Upper lobe of left lung (tissue), 6 donors: Measurements from ENCODE around the gene RASAL2. TPM values are rescaled to one million over a fixed set of nuclear protein-coding genes. Genes with fewer than 3 reads are reported as not detected.

Source experiments
- ATAC-seq, 2 donors: fragments of 200-7000 bp; cut with Tn5 transposase; one replicate each; pipeline ENCODE4 v1.9.1; 2022; ENCODE audit warnings: mild to moderate bottlenecking in 2 of 2, moderate library complexity in 2 of 2; ENCODE audit not compliant: low FRiP score in 2 of 2
- DNase-seq, 2 donors: peaks; one replicate each; pipeline ENCODE4 v3.0.0-alpha.2; 2019 to 2020
- H3K27ac ChIP-seq, 4 donors: fragments of 200-600 bp; sonication (generic); one replicate each; pipeline ENCODE4 v1.5.1; 2016 to 2019
- H3K27me3 ChIP-seq, 4 donors: fragments of 200-600 bp; sonication (generic); one replicate each; pipeline ENCODE4 v1.5.1; 2017 to 2019
- H3K36me3 ChIP-seq, 4 donors: fragments of 200-600 bp; sonication (generic); one replicate each; pipeline ENCODE4 v1.5.1; 2016 to 2019
- H3K4me1 ChIP-seq, 4 donors: fragments of 200-600 bp; sonication (generic); one replicate each; pipeline ENCODE4 v1.5.1; 2018 to 2019
- H3K4me3 ChIP-seq, 4 donors: fragments of 200-600 bp; sonication (generic); one replicate each; pipeline ENCODE4 v1.5.1; 2017 to 2019; ENCODE audit warnings: mild to moderate bottlenecking in 2 of 4, moderate library complexity in 1 of 4
- H3K9me3 ChIP-seq, 4 donors: fragments of 200-600 bp; sonication (generic); one replicate each; pipeline ENCODE4 v1.5.1; 2018 to 2019
- CTCF ChIP-seq, 6 experiments: fragments of 450-650 bp in 4 of 6; fragments of 200-600 bp in 2 of 6; sonication (generic) in 2 of 6; IDR thresholded peaks; one replicate each; pipeline ENCODE4 v1.5.1; 2016 to 2019; ENCODE audit warnings: antibody characterized with exemption in 6 of 6
- EP300 ChIP-seq, 4 donors: sonication (generic); formaldehyde crosslinking; IDR thresholded peaks; one replicate each; pipeline ENCODE4 v1.5.1; 2017; ENCODE audit warnings: antibody characterized with exemption in 4 of 4, control low read depth in 2 of 4
- POLR2A ChIP-seq, 4 donors: fragments of 450-650 bp; IDR thresholded peaks; one replicate each; pipeline ENCODE4 v1.5.1; 2016 to 2017; ENCODE audit warnings: antibody characterized with exemption in 4 of 4, mild to moderate bottlenecking in 2 of 4
- POLR2AphosphoS5 ChIP-seq, 2 donors: sonication (generic); formaldehyde crosslinking; IDR thresholded peaks; one replicate each; pipeline ENCODE4 v1.5.1; 2017; ENCODE audit warnings: antibody characterized with exemption in 2 of 2
- WGBS, 2 donors: methylation state at CpG; one replicate each; pipeline ENCODE4 v1.1.5; 2017 to 2018; 5-methylcytosine and 5-hydroxymethylcytosine counted together
- total RNA-seq, 6 donors: library from RNA; depleted of rRNA in 4 of 6; stranded (reverse); fragments of >200 nt in 4 of 6; gene quantifications; one replicate each; pipeline versions ENCODE4 v1.1.0 to v1.2.1, GENCODE V29; 2016 to 2021
- donor health status: DM: no; HTN: no; CAD: no; lungs with moderate emphysema.
- donor health status: DM: no; HTN: yes; CAD: no; lungs with severe emphysema.

Gene RASAL2
- total RNA-seq, 6 donors from 2014 or later = 24.7 to 59.0 (median 41.6) TPM

DNA sequence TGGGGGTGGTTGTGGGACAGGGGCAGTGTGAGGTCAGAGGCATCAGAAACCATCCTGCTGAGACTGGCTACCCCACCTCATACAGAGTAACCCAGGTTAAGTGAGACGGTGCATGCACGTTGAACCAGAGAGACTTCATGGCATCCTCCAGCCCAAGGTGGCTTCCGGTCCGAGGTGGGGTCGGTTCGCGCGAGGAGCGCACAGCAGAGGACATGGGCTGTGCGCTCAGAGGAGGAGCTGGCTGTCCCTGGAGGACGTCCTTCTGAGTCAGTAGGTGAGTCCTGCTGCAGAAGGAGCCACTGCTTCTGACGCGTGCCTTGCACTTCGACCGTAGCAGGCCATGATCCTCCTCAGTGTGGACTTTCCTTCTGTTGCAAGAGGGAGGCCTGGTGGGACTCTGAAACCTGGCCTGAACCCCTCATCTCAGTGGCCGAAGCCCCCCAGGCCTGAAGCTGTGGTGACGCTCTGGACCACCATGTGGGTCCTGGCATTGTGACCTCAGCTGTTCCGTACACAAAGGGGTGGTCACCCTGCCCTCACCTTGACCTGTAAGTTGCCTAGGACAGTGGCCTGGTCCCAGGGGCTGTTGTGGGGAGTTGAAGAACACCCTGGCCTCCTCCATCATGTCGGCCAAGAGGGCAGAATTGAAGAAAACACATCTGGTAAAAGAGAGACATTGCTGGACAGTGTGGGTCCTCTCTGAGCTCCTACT is 418.8 kb downstream of the RASAL2 start, which contains the start of gene TEX35:
Gene TEX35, plus strand, starts transcription at position 544 of the 712 bp plus-strand sequence. Its CDS starts 80 bp downstream, at position 624.
- Histone ChIP-seq H3K4me3 (no peak within 1 kb of the TSS), H3K27me3 (no peaks in the 10 kb centered on the region), H3K36me3 (no peaks in the 10 kb centered on the region), H3K27ac (no peak within 1 kb of the TSS), H3K9me3 (no peaks in the 10 kb centered on the region), H3K4me1 (no peaks in the 10 kb centered on the region)
- DNase-seq (peak in 1 of 2 donors; percentile 70), ATAC-seq (peak in 1 of 2 donors; percentile 27)
- WGBS, 2 donors = 95 to 97% methylated on average over 3 to 19 of the region's 19 CpGs
- TF ChIP-seq EP300 (IDR thresholded peaks at IDR 0.05) (no peak), POLR2A (IDR thresholded peaks at IDR 0.05) (no peak), CTCF (IDR thresholded peaks at IDR 0.05) (no peak), POLR2AphosphoS5 (IDR thresholded peaks at IDR 0.05) (no peak)

DNA sequence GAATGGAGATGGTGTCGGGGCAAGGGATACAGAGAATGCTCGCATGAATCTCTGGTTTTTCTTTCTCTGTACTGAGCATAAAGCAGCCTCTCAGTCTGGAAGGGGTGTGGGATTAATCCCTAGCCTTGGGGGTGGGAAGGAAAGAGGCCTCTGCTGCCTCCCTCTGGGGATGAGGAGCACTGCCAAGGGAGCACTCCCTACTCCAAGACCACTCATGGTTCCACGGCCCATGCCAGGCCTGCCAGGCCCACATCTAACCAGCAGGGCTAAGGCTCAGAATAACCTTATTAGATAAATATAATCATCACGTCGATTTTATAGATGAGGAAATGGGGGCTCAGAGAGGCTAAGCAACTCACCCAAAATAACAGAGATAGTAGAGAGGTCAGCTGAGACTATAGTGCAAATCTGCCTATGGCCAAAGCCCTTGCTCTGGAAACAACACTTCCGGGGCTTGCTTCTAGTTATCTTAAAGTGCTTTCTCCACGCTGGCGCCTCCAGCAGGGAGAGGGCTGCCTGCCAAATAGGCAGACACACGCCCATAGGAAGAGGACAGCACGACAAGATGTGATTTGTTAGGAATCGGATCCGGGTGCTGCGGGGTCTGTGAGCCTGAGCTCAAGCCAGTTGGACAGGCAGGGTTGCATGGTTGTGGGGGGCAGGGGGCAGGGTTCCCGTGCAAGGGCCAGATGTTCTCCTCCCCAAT is 419.5 kb downstream of the RASAL2 start:
- H3K36me3 ChIP-seq = no peaks in the 10 kb centered on the region
- TF ChIP-seq CTCF (IDR thresholded peaks at IDR 0.05) (no peak), POLR2A (IDR thresholded peaks at IDR 0.05) (no peak), POLR2AphosphoS5 (IDR thresholded peaks at IDR 0.05) (no peak), EP300 (IDR thresholded peaks at IDR 0.05) (no peak)
- H3K4me1 ChIP-seq = no peaks in the 10 kb centered on the region
- H3K9me3 ChIP-seq = no peaks in the 10 kb centered on the region
- DNase-seq (peak in 1 of 2 donors; percentile 50), ATAC-seq (peak in 1 of 2 donors; percentile 49)
- no peaks in the 10 kb centered on the region for H3K27me3 ChIP-seq
- no peak overlapping the region for H3K4me3 ChIP-seq
- 61 to 78% methylated on average over 9 to 14 of the region's 14 CpGs for WGBS, 2 donors
- H3K27ac ChIP-seq = no peak overlapping the region

DNA sequence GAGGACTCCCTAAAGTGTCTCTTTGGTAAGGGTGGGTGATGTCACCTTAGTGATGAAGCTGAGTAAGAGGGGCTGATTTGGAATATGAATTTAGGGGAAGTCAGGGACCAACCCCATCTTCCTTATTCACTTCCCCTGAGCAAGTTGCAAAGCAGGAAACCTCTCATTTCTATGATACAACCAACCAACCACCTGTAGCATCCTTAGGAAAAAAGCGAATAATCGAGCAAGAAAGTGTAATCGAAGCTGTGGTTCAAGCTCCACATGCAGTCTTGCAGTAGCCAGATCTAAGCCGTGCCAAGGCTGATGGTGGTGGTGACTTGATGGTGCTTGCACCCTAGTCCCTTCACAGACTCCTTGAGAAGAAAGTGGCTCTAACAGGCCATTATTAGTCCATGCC is 422.2 kb downstream of the RASAL2 start:
- Histone ChIP-seq H3K36me3 (no peaks in the 10 kb centered on the region), H3K4me3 (no peak overlapping the region), H3K27me3 (no peaks in the 10 kb centered on the region), H3K4me1 (no peaks in the 10 kb centered on the region), H3K9me3 (no peaks in the 10 kb centered on the region), H3K27ac (no peak overlapping the region)
- ATAC-seq (no peak), DNase-seq (no peak)
- 94 to 98% methylated on average over 4 of the region's 4 CpGs for WGBS, 2 donors
- TF ChIP-seq POLR2A (IDR thresholded peaks at IDR 0.05) (no peak), POLR2AphosphoS5 (IDR thresholded peaks at IDR 0.05) (no peak), CTCF (IDR thresholded peaks at IDR 0.05) (no peak), EP300 (IDR thresholded peaks at IDR 0.05) (no peak)

DNA sequence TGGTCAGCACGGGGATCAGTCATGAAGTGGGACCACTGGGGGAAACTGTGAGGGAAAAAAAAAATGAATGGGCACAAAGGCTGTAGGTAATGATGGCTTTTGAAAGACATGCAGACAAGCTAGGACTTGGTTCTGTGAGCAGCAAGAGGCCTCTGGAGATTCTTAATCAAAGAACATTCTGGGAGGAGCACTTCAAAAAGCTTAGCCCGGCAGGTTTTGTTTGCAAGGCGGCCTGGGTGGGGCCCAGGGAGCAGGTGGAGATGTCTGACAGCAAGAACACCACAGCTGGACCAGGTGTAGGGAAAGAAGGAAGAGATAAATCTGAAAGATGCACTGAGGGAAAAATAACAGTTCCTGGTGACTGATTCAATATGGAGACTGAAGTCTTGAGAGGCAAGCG is 425.0 kb downstream of the RASAL2 start:
- no peaks in the 10 kb centered on the region for H3K9me3 ChIP-seq
- TF ChIP-seq EP300 (IDR thresholded peaks at IDR 0.05) (no peak), POLR2A (IDR thresholded peaks at IDR 0.05) (no peak), POLR2AphosphoS5 (IDR thresholded peaks at IDR 0.05) (no peak), CTCF (IDR thresholded peaks at IDR 0.05) (no peak)
- no peak overlapping the region for H3K27ac ChIP-seq
- H3K4me3 ChIP-seq = no peak overlapping the region
- 78 to 84% methylated on average over 4 of the region's 4 CpGs for WGBS, 2 donors
- no peaks in the 10 kb centered on the region for H3K27me3 ChIP-seq
- no peaks in the 10 kb centered on the region for H3K36me3 ChIP-seq
- DNase-seq = no peak
- no peak for ATAC-seq
- H3K4me1 ChIP-seq = no peaks in the 10 kb centered on the region
